Omental fat pad (tissue), 4 donors: ENCODE results near the gene LGR6. TPM values are rescaled to one million over a fixed set of nuclear protein-coding genes. Genes with fewer than 3 reads are reported as not detected.

Experiments
- ATAC-seq: fragments of 150-250 bp; one replicate; pipeline ENCODE4 v1.9.1; 2016; ENCODE audit warnings: mild to moderate bottlenecking, moderate library complexity; ENCODE audit not compliant: low FRiP score
- DNase-seq: peaks from one replicate; pipeline ENCODE4 v3.0.0-alpha.2; 2019; ENCODE audit warnings: low spot score
- CTCF ChIP-seq, 3 donors: fragments of 450-650 bp; IDR thresholded peaks; one replicate each; pipeline ENCODE4 v1.5.1; 2016 to 2017; ENCODE audit warnings: antibody characterized with exemption in 3 of 3, mild to moderate bottlenecking in 3 of 3, moderate library complexity in 2 of 3
- total RNA-seq, 4 donors: library from RNA; depleted of rRNA; stranded (reverse); fragments of >200 nt; gene quantifications; one replicate each; pipeline ENCODE4 v1.1.0, GENCODE V29; 2016

Gene LGR6
- total RNA-seq, 4 donors from 2014 or later, result 0.28 to 0.32 TPM; not detected in 2

GRCh38 chr1:202194328-202194648, 689 bp downstream of the LGR6 start:
- no peak for DNase-seq
- ATAC-seq, result no peak
- no peak for TF ChIP-seq CTCF (IDR thresholded peaks at IDR 0.05)

DNA sequence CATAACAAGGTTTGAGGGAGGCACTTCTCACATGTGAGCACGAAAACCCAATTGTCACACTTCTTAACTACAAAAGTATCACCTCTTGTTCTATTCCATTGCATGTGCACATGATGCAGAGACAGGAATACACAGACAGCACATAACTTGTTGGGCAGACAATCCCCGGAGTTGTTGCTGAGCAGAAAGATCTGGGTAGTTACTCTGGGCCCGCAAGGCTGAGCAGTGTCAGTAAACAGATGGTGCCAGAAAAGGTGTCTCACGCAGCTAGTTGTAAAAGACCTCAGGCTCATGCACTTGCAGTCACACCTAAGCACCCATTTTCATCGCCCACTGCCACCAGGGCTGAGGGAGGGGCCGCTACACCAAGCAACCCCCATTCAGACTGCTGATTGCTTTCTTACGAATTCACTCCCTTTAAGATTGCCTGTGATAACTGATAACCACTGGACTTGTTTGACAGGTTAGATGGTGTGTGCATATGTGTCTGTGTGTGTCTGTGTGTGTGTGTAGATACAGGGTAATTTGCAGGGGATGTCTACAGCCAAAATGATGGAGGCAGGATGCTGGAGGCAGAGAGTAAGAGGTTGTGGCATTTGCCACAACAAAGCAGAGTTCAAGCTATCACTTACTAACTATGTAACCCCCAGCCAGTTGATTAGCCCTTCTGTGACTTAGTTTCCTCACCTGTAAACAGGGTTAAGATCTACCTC, 4.2 kb downstream of the LGR6 start:
- DNase-seq (no peak), ATAC-seq (no peak)
- no peak for TF ChIP-seq CTCF (IDR thresholded peaks at IDR 0.05)

GRCh38 chr1:202198366-202198724, 4.7 kb downstream of the LGR6 start:
- ATAC-seq (no peak), DNase-seq (no peak)
- TF ChIP-seq CTCF (IDR thresholded peaks at IDR 0.05), result no peak

DNA sequence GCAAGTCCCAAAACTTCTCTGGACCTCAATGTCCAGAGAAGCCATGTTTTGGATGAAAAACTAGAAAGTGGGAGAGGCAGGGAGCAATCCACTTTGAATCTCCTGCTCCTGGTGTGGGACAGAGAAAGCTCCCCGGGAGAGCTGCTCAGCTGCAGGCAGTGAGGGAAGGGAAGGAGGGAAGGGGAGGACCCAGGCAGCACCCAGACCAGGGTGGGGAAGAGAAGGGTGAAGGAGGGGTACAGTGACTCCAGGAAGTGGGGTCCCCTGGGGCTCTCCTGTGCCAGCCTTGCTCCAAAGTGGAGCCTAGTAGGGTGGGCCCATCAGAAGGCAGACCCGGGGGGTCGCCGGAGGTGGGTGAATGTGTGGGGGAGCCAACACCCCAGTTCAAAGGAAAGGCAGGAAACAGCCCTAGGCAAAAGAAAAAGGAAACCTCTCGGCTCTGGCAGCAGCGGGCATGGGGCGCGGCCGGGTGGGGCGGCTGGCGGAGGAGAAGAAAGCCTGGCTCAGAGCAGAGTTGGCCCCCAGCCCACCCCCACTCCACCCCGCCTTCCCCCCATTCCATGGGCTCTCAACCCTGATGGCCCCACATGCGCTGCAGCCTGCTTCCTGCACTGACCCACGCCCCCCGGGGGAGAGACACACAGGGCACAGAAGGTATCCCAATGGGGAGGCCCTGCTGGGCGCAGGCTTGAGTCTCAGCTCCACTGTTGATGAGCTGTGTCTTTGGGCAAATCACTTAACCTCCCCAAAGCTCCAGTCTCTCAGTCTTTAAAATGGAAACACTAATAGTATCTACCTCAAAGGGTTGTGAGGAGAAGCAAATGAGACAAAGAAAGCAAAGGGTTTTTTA, 5.7 kb downstream of the LGR6 start:
- ATAC-seq, result no peak
- TF ChIP-seq CTCF (IDR thresholded peaks at IDR 0.05), result no peak

DNA sequence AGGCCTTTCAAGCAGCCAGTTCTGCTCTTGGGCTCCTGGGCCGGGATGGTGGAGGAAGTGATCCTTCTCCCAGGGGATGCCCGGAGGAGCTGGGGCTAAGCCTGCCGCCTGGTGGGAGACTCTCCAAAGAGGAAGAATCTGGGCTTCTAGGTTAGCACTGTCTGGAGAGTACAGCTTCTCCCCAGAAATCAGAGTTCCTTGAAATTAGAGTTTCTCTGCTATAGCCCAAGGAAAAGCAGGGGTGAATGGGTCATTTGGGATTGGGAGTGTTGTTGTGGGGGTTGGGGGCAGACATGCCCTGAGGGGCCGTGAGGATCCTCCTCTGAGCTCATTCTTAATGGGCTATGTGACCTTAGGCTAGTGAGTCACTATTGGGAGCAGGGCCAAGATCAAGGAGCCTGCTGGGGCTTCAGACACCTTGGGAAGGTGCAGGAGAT, 6.5 kb downstream of the LGR6 start:
- no peak for DNase-seq
- TF ChIP-seq CTCF (IDR thresholded peaks at IDR 0.05), result no peak
- peak; percentile 72 for ATAC-seq

More for the DNA sequence above, 5.7 kb downstream of the LGR6 start:
- DNase-seq, result no peak

GRCh38 chr1:202200669-202201068, 7.1 kb downstream of the LGR6 start:
- no peak for TF ChIP-seq CTCF (IDR thresholded peaks at IDR 0.05)
- DNase-seq (no peak), ATAC-seq (no peak)

GRCh38 chr1:202201266-202201665, 7.7 kb downstream of the LGR6 start:
- no peak for DNase-seq
- no peak for ATAC-seq
- TF ChIP-seq CTCF (IDR thresholded peaks at IDR 0.05), result no peak
